ENCODE data around the gene PACS2. TPM values are rescaled to one million over a fixed set of nuclear protein-coding genes. Genes with fewer than 3 reads are reported as not detected.

Gene PACS2
- polyA plus RNA-seq, 3 donors: 3.1 to 87.0 (median 3.7) TPM

DNA sequence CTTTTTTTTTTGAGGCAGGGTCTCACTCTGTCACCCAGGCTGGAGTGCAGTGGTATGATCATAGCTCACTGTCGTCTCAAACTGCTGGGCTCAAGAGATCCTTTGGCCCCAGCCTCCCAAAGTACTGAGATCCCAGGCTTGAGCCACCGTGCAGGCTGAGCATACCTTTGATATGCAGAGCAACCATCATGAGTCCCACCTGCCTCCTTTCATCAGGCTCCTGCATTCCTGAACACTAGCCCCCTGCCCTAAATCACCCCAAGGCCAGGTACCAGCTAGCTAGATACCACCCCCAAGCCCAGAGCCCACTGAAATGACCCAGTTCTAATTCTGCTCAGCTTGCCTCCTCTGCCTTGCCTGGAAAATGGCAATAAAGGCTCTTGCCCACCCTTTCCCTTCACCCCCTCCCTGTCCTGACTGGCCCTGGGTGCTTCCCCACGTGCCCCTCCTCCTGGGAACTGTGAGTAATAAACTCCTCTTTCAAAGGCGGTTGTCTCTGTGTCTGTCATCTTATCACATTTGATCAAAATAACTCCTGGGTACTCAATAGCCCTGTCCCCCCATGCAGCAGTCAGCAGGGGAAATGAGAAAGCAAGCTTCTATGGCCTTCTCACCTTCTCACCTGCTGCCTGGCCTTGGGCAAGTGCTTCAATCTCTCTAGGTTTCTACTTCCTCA is 7.4 kb upstream of the PACS2 start:
- Histone ChIP-seq H3K27ac (ENCODE audit: low read depth in 1 of 2, low read length in 2 of 2) (no peak overlapping the region), H2AFZ (ENCODE audit: insufficient read depth, low read depth, low read length, poor library complexity, severe bottlenecking) (no peak overlapping the region), H3K36me3 (replicated peaks in 1 of 2; ENCODE audit: control insufficient read depth in 1 of 2, insufficient read depth in 2 of 2, low read length in 2 of 2) (no peaks in the 10 kb centered on the region), H3K79me2 (ENCODE audit: insufficient read depth, low read length) (no peaks in the 10 kb centered on the region), H3K4me2 (replicated peaks; ENCODE audit: extremely low read depth, low read length, poor library complexity, severe bottlenecking) (no peak overlapping the region), H3K4me3 (replicated peaks in 1 of 3; ENCODE audit: low read depth in 2 of 3, low read length in 3 of 3) (no peak overlapping the region), H3K4me1 (ENCODE audit: control insufficient read depth in 1 of 2, insufficient read depth in 2 of 2, low read length in 2 of 2) (peaks cover 13 to 16% of the 10 kb centered on the region in 2 donors), H3K9me3 (replicated peaks in 1 of 2; ENCODE audit: control insufficient read depth in 1 of 2, insufficient read depth in 1 of 2, low read length in 2 of 2) (no peaks in the 10 kb centered on the region), H4K20me1 (ENCODE audit: insufficient read depth, low read length) (peaks cover 5% of the 10 kb centered on the region), H3K27me3 (ENCODE audit: control insufficient read depth in 2 of 2, insufficient read depth in 2 of 2, low read length in 2 of 2) (no peaks in the 10 kb centered on the region), H3K9ac (ENCODE audit: insufficient read depth, low read length, poor library complexity, severe bottlenecking) (no peak overlapping the region)
- Mint-ChIP-seq H3K36me3 (peaks cover 7 to 10% of the 10 kb centered on the region in 2 donors), H3K9me3 (peaks cover 0 to 4% (median 0%) of the 10 kb centered on the region in 7 donors), H3K27ac (no peak overlapping the region), H3K27me3 (ENCODE audit: low read depth in 3 of 3) (peaks cover 0 to 4% (median 2%) of the 10 kb centered on the region in 3 donors), H3K4me3 (no peak overlapping the region), H3K4me1 (peaks cover 22% of the 10 kb centered on the region)
- intact Hi-C loops (cut with micrococcal nuclease): no loop called here
- no peak for DNase-seq
- TF ChIP-seq CTCF (IDR thresholded peaks at IDR 0.05): no peak
- 96% methylated on average over 3 of the region's 4 CpGs for WGBS (ENCODE audit: insufficient coverage)

DNA sequence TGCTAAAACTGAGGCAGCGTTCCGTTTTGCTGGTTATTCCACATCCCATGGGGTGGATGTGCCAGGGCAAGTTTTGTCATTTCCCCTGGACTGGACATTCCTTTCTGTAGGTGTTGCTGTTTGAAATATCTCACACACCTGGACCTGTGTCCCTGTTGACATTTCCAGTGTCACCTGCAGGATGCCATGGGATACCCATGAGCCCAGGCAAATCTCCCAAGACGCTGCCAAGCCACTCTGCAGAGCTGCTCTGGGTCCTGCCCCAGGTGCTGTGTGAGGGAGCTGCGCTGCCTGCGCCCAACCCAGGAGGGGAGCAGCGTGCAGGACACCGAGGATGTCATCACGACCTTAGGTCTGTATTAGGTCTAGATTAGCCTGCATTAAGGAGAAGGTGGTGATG is 5.2 kb upstream of the PACS2 start:
- Histone ChIP-seq H3K9me3 (replicated peaks in 1 of 2; ENCODE audit: control insufficient read depth in 1 of 2, insufficient read depth in 1 of 2, low read length in 2 of 2) (no peaks in the 10 kb centered on the region), H3K4me2 (replicated peaks; ENCODE audit: extremely low read depth, low read length, poor library complexity, severe bottlenecking) (no peak overlapping the region), H2AFZ (ENCODE audit: insufficient read depth, low read depth, low read length, poor library complexity, severe bottlenecking) (no peak overlapping the region), H3K9ac (ENCODE audit: insufficient read depth, low read length, poor library complexity, severe bottlenecking) (no peak overlapping the region), H3K36me3 (replicated peaks in 1 of 2; ENCODE audit: control insufficient read depth in 1 of 2, insufficient read depth in 2 of 2, low read length in 2 of 2) (no peaks in the 10 kb centered on the region), H3K27ac (ENCODE audit: low read depth in 1 of 2, low read length in 2 of 2) (no peak overlapping the region), H3K27me3 (ENCODE audit: control insufficient read depth in 2 of 2, insufficient read depth in 2 of 2, low read length in 2 of 2) (no peaks in the 10 kb centered on the region), H3K79me2 (ENCODE audit: insufficient read depth, low read length) (no peaks in the 10 kb centered on the region), H4K20me1 (ENCODE audit: insufficient read depth, low read length) (no peaks in the 10 kb centered on the region), H3K4me1 (ENCODE audit: control insufficient read depth in 1 of 2, insufficient read depth in 2 of 2, low read length in 2 of 2) (peaks cover 16 to 22% of the 10 kb centered on the region in 2 donors), H3K4me3 (replicated peaks in 1 of 3; ENCODE audit: low read depth in 2 of 3, low read length in 3 of 3) (no peak overlapping the region)
- Mint-ChIP-seq H3K27me3 (ENCODE audit: low read depth in 3 of 3) (peaks cover 0 to 8% (median 3%) of the 10 kb centered on the region in 3 donors), H3K4me3 (no peak overlapping the region), H3K27ac (peak overlapping the region in 1 of 7 donors; percentile 57), H3K36me3 (peaks cover 4 to 9% of the 10 kb centered on the region in 2 donors), H3K4me1 (peaks cover 17% of the 10 kb centered on the region), H3K9me3 (peaks cover 0 to 4% (median 0%) of the 10 kb centered on the region in 7 donors)
- 100% methylated on average over 3 of the region's 8 CpGs for WGBS (ENCODE audit: insufficient coverage)
- TF ChIP-seq CTCF (IDR thresholded peaks at IDR 0.05): no peak
- intact Hi-C loops (cut with micrococcal nuclease): no loop called here
- no peak for DNase-seq
